Gastroesophageal sphincter (tissue), 3 donors: ENCODE data around the gene ATPAF1.

Experiments
- POLR2A ChIP-seq, 2 donors: fragments of 450-650 bp; IDR thresholded peaks; one replicate each; pipeline ENCODE4 v1.6.1; 2017; ENCODE audit warnings: antibody characterized with exemption in 2 of 2, mild to moderate bottlenecking in 2 of 2, moderate library complexity in 1 of 2
- POLR2AphosphoS5 ChIP-seq: sonication (generic); formaldehyde crosslinking; IDR thresholded peaks from one replicate; pipeline ENCODE4 v1.6.1; 2017; ENCODE audit warnings: antibody characterized with exemption
- TF ChIP-seq, protein P1 (sequence below), 4 experiments: fragments of 200-600 bp in 2 of 4; fragments of 450-650 bp in 2 of 4; sonication (generic) in 1 of 4; IDR thresholded peaks; one replicate each; pipeline ENCODE4 v1.5.1; 2017 to 2019; ENCODE audit warnings: antibody characterized with exemption in 4 of 4, mild to moderate bottlenecking in 2 of 4, moderate library complexity in 2 of 4

DNA sequence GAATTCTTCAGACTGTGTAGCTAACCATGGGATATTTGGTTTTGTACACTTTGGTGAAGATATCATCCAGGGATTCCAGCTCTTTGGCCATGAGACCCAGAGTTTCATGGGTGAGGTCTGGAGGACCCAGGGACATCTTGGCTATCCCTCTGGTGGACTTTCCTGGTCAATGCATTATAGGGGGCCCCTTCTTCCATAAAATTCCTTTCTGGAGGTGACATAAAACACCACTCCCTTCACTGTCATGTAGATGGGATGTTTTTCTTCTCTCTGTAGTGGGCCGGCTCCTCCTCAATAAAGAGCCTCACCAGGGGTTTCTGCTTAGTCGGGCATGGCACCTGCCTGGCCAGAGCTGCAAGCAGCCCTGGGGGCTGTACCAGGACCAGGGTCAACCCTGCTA is 2.2 kb downstream of the ATPAF1 start:
- TF ChIP-seq POLR2AphosphoS5 (no peak), POLR2A (IDR thresholded peaks at IDR 0.05) (no peak)
- TF ChIP-seq, protein P1, sequence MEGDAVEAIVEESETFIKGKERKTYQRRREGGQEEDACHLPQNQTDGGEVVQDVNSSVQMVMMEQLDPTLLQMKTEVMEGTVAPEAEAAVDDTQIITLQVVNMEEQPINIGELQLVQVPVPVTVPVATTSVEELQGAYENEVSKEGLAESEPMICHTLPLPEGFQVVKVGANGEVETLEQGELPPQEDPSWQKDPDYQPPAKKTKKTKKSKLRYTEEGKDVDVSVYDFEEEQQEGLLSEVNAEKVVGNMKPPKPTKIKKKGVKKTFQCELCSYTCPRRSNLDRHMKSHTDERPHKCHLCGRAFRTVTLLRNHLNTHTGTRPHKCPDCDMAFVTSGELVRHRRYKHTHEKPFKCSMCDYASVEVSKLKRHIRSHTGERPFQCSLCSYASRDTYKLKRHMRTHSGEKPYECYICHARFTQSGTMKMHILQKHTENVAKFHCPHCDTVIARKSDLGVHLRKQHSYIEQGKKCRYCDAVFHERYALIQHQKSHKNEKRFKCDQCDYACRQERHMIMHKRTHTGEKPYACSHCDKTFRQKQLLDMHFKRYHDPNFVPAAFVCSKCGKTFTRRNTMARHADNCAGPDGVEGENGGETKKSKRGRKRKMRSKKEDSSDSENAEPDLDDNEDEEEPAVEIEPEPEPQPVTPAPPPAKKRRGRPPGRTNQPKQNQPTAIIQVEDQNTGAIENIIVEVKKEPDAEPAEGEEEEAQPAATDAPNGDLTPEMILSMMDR (IDR thresholded peaks at IDR 0.05): no peak
